B cell (primary cell): ENCODE results near the gene S100A14. TPM values are rescaled to one million over a fixed set of nuclear protein-coding genes. Genes with fewer than 3 reads are reported as not detected.

ENCODE experiments used
- ATAC-seq: fragments of 200-7000 bp; cut with Tn5 transposase; one replicate; pipeline ENCODE4 v1.10.0; 2021; ENCODE audit warnings: low read depth, mild to moderate bottlenecking, moderate number of reproducible peaks, moderate library complexity
- CTCF ChIA-PET: fragments of 350-600 bp; sonication (Branson Sonifier 250); formaldehyde crosslinking; loops from one replicate; lab custom pipeline; 2021; ENCODE audit warnings: antibody characterized with exemption, inconsistent platforms; lab: Charles Lee
- POLR2A ChIA-PET: fragments of 350-600 bp; sonication (Branson Sonifier 250); formaldehyde crosslinking; loops from one replicate; lab custom pipeline; 2021; ENCODE audit warnings: antibody characterized with exemption; lab: Charles Lee
- DNase-seq: peaks from one replicate; pipeline ENCODE4 v3.0.0; 2013
- H2AFZ ChIP-seq: 2 replicates; pipeline ENCODE4 v1.6.1; 2012; ENCODE audit warnings: mild to moderate bottlenecking, low read depth, low read length; ENCODE audit not compliant: insufficient read depth, poor library complexity, severe bottlenecking
- H3K27ac ChIP-seq, 2 donors: 1 replicate in 1 of 2; 2 replicates in 1 of 2; pipeline ENCODE4 v1.5.1; 2012 to 2013; ENCODE audit warnings: low read length in 2 of 2, mild to moderate bottlenecking in 2 of 2, moderate library complexity in 1 of 2
- H3K27me3 ChIP-seq, 4 experiments: fragments of 200-600 bp in 1 of 4; sonication (generic) in 1 of 4; replicated peaks in 1 of 4; 1 replicate in 2 of 4; 2 replicates in 2 of 4; pipeline versions ENCODE4 v1.6.1 to v1.7.0; 2013 to 2016; ENCODE audit warnings: low read length in 3 of 4, mild to moderate bottlenecking in 2 of 4, mixed read lengths in 1 of 4, moderate library complexity in 1 of 4; ENCODE audit not compliant: insufficient read depth in 4 of 4, control insufficient read depth in 3 of 4; ENCODE audit errors: control extremely low read depth in 1 of 4
- H3K36me3 ChIP-seq, 2 experiments: replicated peaks in 1 of 2; 1 replicate in 1 of 2; 2 replicates in 1 of 2; pipeline versions ENCODE4 v1.6.1 to v1.7.1; 2013; ENCODE audit warnings: low read length in 1 of 2; ENCODE audit not compliant: insufficient read depth in 2 of 2, control insufficient read depth in 1 of 2; ENCODE audit errors: control extremely low read depth in 1 of 2, extremely low read depth in 1 of 2
- H3K4me1 ChIP-seq, 2 donors: fragments of 200-600 bp in 1 of 2; sonication (generic) in 1 of 2; 1 replicate in 1 of 2; 2 replicates in 1 of 2; pipeline versions ENCODE4 v1.5.1 to v1.6.1; 2013 to 2017; ENCODE audit warnings: low read length in 2 of 2; ENCODE audit not compliant: control insufficient read depth in 2 of 2, insufficient read depth in 2 of 2
- H3K4me2 ChIP-seq: replicated peaks from 2 replicates; pipeline ENCODE3; 2012; ENCODE audit warnings: mild to moderate bottlenecking, low read depth, low read length; ENCODE audit not compliant: poor library complexity, severe bottlenecking
- H3K4me3 ChIP-seq, 5 experiments: fragments of 200-600 bp in 1 of 5; sonication (generic) in 1 of 5; 1 replicate in 3 of 5; 2 replicates in 2 of 5; pipeline versions ENCODE4 v1.5.1 to v1.7.0; 2011 to 2016; ENCODE audit warnings: low read length in 4 of 5, mild to moderate bottlenecking in 4 of 5, low read depth in 2 of 5, control low read depth in 1 of 5, moderate library complexity in 1 of 5; ENCODE audit not compliant: insufficient read depth in 1 of 5; ENCODE audit errors: control extremely low read depth in 1 of 5, extremely low read depth in 1 of 5
- H3K79me2 ChIP-seq: fragments of 200-600 bp; sonication (generic); one replicate; pipeline ENCODE4 v1.6.0; 2016; ENCODE audit warnings: low read length; ENCODE audit not compliant: control insufficient read depth, insufficient read depth
- H3K9ac ChIP-seq: fragments of 200-600 bp; sonication (generic); 2 replicates; pipeline ENCODE4 v1.6.1; 2017; ENCODE audit warnings: mild to moderate bottlenecking, low read length, moderate library complexity
- H3K9me3 ChIP-seq, 3 donors: one replicate each; pipeline versions ENCODE4 v1.6.1 to v1.7.1; 2013; ENCODE audit warnings: low read length in 2 of 3; ENCODE audit not compliant: control insufficient read depth in 2 of 3, insufficient read depth in 1 of 3; ENCODE audit errors: control extremely low read depth in 1 of 3
- H4K20me1 ChIP-seq: 2 replicates; pipeline ENCODE4 v1.6.0; 2012; ENCODE audit warnings: mild to moderate bottlenecking, low read length; ENCODE audit not compliant: insufficient read depth, control insufficient read depth, poor library complexity, severe bottlenecking
- H3K27ac Mint-ChIP-seq: one replicate; pipeline ENCODE4 v1.8.0; 2021; ENCODE audit warnings: mixed read lengths
- H3K27me3 Mint-ChIP-seq: one replicate; pipeline ENCODE4 v1.8.0; 2021; ENCODE audit warnings: mixed read lengths
- H3K4me1 Mint-ChIP-seq: one replicate; pipeline ENCODE4 v1.8.0; 2021; ENCODE audit warnings: mixed read lengths
- H3K4me3 Mint-ChIP-seq: one replicate; pipeline ENCODE4 v1.8.0; 2021; ENCODE audit warnings: mixed read lengths
- H3K9me3 Mint-ChIP-seq: one replicate; pipeline ENCODE4 v1.8.0; 2022; ENCODE audit warnings: mixed read lengths; ENCODE audit not compliant: insufficient read depth
- EZH2 ChIP-seq: IDR thresholded peaks from 2 replicates; pipeline ENCODE4 v1.6.1; 2012; ENCODE audit warnings: borderline replicate concordance, low read depth, mild to moderate bottlenecking, moderate library complexity, low read length; ENCODE audit not compliant: insufficient read depth, poor library complexity, severe bottlenecking
- WGBS: methylation state at CpG from one replicate; pipeline ENCODE4 v1.1.5; 2013; ENCODE audit warnings: missing lambda C conversion rate; ENCODE audit not compliant: insufficient coverage; 5-methylcytosine and 5-hydroxymethylcytosine counted together
- intact Hi-C: fragments of 100-400 bp; cut with micrococcal nuclease; formaldehyde crosslinking; loops from one replicate; pipeline ENCODE4 v1.10.0; 2022
- polyA plus RNA-seq: library from polyadenylated mRNA; depleted of rRNA; stranded (reverse); fragments of >200 nt; gene quantifications from 2 replicates; pipeline ENCODE4 v1.2.3, GENCODE V29; 2012
- total RNA-seq, 2 donors: library from RNA; stranded (reverse); fragments of 120-200 nt in 1 of 2; gene quantifications; 1 replicate in 1 of 2; 2 replicates in 1 of 2; pipeline versions ENCODE4 v1.2.3 to v1.2.4, GENCODE V29; 2013 to 2022
- TF ChIP-seq, protein P1 (sequence below): fragments of 200-600 bp; IDR thresholded peaks from one replicate; pipeline ENCODE4 v1.8.0; 2022; ENCODE audit warnings: antibody characterized with exemption, mild to moderate bottlenecking

The S100A14 gene
- total and polyA plus RNA-seq, 2 donors (not counting 1 experiment from before 2014, with no cell fraction given), result not detected

DNA sequence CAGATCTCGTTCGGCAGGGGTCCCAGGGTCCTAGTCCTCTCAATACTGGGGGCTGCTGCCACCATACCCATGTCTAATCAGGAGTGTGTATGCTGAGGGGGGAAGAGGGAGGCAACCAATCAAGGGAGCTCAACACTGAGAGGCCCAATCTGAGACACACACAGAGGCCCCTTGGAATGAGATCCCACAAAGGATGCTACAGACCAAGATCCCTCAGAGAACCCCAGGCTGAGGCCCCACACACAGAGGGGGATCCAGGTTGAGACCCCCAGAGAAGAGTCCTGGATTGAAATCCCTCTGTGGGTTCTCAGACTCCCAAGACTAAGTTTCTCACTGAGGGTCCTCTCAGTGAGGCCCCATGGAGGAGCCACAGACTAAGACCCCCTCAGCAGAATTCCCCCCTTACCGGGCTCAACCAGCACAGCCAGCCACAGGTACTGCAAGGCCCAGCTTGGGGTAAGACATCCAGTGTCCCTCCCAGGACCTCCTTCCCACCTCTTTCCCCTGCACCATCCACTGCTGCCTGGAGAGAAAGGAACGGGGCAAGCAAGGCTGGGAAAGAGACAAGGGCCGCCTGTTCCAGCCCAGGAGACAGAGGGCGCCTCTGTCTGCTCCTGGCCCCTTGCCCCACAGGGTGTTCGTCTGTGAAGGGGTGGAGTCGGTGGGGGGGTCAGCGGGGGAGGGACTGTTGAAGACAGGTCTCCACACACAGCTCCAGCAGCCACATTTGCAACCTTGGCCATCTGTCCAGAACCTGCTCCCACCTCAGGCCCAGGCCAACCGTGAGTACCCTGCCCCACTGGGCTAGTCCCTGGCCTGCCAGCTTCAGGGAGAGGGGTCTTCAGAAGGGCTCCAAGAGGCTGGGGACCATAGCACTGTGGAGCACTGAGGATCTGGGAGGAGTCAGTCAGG is 11.8 kb upstream of the S100A14 start, which contains the start of gene S100A1:
TSS of gene S100A1 (plus strand) at position 720 of the 912 bp plus-strand sequence. CDS start 2,088 bp downstream, outside the sequence.
- H3K27me3 Mint-ChIP-seq, result no peaks in the 10 kb centered on the region
- Histone ChIP-seq H3K27ac (no peak within 1 kb of the TSS), H3K9ac (peak within 1 kb of the TSS; percentile 51), H3K36me3 (no peaks in the 10 kb centered on the region), H3K4me1 (peaks cover 9 to 26% of the 10 kb centered on the region in 2 donors), H2AFZ (peak within 1 kb of the TSS; percentile 70), H4K20me1 (no peaks in the 10 kb centered on the region), H3K9me3 (no peaks in the 10 kb centered on the region), H3K4me3 (peak within 1 kb of the TSS in 3 of 5 experiments; percentile 19 to 44 (median 37)), H3K4me2 (peak within 1 kb of the TSS; percentile 56), H3K27me3 (peaks cover 0 to 4% (median 0%) of the 10 kb centered on the region in 4 experiments), H3K79me2 (no peaks in the 10 kb centered on the region)
- no peaks in the 10 kb centered on the region for H3K9me3 Mint-ChIP-seq
- peak within 1 kb of the TSS; percentile 49 for H3K4me3 Mint-ChIP-seq
- 75% methylated on average over 2 of the region's 10 CpGs for WGBS
- intact Hi-C loops, result no loop called here
- ChIA-PET CTCF (interaction anchor here (0.7 to 3.4 kb wide), 4 partner anchors 14 to 117 kb away, joined by 3 to 26 read pairs (median 4); no protein-coding TSS in a partner anchor), POLR2A (interaction anchor here (0.6 to 1.2 kb wide), 2 partner anchors 32 to 362 kb away, joined by 4 read pairs; partner anchors contain the start of gene RPS27)
- DNase-seq (no peak), ATAC-seq (no peak)
- H3K27ac Mint-ChIP-seq, result peak within 1 kb of the TSS; percentile 46
- peaks cover 19% of the 10 kb centered on the region for H3K4me1 Mint-ChIP-seq
- TF ChIP-seq, protein P1, sequence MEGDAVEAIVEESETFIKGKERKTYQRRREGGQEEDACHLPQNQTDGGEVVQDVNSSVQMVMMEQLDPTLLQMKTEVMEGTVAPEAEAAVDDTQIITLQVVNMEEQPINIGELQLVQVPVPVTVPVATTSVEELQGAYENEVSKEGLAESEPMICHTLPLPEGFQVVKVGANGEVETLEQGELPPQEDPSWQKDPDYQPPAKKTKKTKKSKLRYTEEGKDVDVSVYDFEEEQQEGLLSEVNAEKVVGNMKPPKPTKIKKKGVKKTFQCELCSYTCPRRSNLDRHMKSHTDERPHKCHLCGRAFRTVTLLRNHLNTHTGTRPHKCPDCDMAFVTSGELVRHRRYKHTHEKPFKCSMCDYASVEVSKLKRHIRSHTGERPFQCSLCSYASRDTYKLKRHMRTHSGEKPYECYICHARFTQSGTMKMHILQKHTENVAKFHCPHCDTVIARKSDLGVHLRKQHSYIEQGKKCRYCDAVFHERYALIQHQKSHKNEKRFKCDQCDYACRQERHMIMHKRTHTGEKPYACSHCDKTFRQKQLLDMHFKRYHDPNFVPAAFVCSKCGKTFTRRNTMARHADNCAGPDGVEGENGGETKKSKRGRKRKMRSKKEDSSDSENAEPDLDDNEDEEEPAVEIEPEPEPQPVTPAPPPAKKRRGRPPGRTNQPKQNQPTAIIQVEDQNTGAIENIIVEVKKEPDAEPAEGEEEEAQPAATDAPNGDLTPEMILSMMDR, result no peak
- no peak for TF ChIP-seq EZH2
